Anterior cingulate cortex (tissue), 58 donors: ENCODE data around the gene GPRC6A.
"Not testable (repeated sequence)": the region's sequence is repeated elsewhere in the genome, so short reads cannot be mapped to it uniquely, and the experiment has no call there.

Source experiments
- DNase-seq, 58 donors: peaks; one replicate each; lab custom pipeline; 2025; lab: John Stamatoyannopoulos, UW

The GPRC6A gene

DNA sequence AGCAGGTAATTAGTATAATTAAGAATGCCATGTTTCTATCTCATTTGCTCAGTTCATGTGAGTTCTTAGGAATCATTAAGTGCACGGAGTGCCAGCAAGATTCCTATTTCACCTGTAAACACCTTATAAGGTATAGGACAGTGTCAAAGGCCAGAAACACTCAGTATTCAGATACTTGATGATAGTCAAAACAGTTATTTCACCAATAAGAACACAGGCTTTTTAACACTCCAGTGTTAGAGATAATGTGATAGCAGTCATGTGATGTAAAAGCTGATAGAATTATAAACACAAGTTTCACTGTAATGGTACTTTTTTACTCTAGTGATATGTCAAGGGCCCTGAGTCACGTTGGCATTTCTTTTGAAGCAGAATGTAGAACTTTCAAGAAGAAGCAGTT lies at the start of gene GPRC6A:
Gene GPRC6A (minus strand): TSS at position 101 of the 400 bp plus-strand sequence. CDS start 70 bp downstream, at position 31.
- no peak for DNase-seq

DNA sequence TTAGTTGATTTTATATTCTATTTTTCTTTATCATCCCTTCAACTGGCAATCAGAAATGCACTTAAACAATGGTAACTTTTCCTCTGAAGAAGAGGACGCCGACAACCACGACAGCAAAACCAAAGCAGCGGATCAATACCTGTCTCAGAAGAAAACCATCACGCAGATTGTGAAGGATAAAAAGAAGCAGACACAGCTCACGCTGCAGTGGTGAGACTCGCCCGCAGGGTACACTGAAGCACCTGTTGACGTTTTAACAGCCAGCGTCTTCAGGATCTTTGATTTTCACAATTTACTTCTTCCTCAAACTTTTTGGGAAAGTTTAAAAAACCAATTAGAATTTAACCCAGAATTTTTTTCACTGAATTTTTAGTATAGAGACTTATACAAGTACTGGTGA lies 48.9 kb upstream of the GPRC6A start:
- no peak for DNase-seq

- DNase-seq: no peak
These were observed 48.0 kb upstream of the GPRC6A start, which contains the start of gene RFX6 for GRCh38 chr6:116876635-116877611. TSS of gene RFX6 (plus strand) at chr6:116877242. CDS start at chr6:116877276, 34 bp downstream.

GRCh38 chr6:116876107-116876506 lies 47.2 kb upstream of the GPRC6A start:
- no peak for DNase-seq

GRCh38 chr6:116872771-116873170 lies 43.9 kb upstream of the GPRC6A start:
- no peak for DNase-seq

GRCh38 chr6:116866281-116866871 lies 37.5 kb upstream of the GPRC6A start:
- no peak for DNase-seq

- DNase-seq: no peak
These were observed 30.4 kb upstream of the GPRC6A start for GRCh38 chr6:116859264-116859663.

DNA sequence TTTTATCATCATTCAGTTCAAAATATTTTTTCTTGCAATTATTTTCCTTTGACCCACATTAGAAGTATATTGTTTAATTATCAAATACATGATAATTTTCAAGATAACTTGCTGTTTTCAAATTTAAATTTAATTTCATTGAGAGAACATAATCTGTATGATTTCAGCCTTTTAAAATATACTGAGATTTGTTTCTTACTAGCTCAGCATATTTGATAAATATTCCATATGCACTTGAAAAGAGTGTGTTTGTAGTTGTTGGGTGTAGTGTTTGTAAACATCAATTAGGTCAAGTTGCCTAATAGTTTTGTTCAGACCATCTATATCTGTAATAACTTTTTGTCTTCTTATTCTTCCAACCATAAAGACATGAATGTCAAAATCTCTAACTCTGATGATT lies 29.2 kb upstream of the GPRC6A start:
- DNase-seq: no peak

- no peak for DNase-seq
These were observed 18.3 kb upstream of the GPRC6A start for GRCh38 chr6:116847227-116847626.

DNA sequence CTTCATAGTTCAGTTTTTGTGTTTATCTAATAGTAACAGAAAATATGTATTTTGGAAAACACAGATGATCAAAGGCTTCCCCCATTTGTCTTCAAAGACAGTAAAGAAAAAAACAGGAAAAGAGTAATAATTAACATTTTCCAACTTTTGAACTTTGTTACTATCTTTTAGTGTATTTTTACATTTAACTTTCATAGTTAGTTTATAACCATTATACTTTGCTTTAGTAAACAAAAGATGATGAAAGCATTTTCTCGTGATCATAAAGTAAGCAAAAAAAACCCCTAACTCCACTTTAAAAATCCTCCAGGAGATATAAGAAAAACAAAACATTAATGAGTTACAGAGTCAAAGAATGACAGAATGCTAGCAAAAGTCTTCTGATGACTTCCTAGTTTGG lies 13.6 kb upstream of the GPRC6A start:
- DNase-seq: no peak

DNA sequence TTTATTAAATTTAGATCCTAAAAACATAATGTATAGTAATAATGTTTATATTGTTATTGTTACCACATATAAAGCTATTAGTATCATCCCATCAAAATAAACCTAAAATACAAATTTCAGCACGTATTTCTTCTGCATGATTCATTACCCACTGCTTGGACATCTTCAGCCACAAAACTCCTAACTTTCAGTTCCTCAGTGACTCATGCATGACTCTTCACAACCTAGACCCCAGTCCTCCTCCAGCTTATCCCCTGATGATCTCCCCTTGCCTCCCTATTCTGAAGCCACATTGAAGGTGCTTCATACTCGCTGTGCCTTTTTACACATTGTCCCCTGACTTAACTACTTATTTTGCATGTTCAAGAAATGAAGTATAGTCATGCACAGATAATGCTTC lies 11.2 kb upstream of the GPRC6A start:
- no peak for DNase-seq

GRCh38 chr6:116836606-116837342 lies 7.9 kb upstream of the GPRC6A start:
- DNase-seq: no peak

DNA sequence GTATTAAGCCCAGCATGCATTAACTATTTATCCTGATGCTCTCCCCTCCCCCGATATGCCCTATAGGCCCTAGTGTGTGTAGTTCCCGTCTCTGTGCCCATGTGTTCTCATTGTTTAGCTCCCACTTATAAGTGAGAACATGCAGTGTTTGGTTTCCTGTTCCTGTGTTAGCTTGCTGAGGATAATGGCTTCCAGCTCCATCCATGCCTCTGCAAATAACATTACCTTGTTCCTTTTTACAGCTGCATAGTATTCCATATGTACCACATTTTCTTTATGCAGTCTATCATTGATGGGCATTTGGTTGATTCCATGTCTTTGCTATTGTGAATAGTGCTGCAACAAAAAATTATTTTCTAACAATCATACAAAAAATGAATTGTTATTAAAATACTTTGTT lies 5.6 kb upstream of the GPRC6A start:
- not testable (repeated sequence) for DNase-seq

- no peak for DNase-seq
These were observed 1.2 kb downstream of the GPRC6A start for GRCh38 chr6:116827561-116828240.

GRCh38 chr6:116816336-116816735 lies 12.5 kb downstream of the GPRC6A start:
- not testable (repeated sequence) for DNase-seq

DNA sequence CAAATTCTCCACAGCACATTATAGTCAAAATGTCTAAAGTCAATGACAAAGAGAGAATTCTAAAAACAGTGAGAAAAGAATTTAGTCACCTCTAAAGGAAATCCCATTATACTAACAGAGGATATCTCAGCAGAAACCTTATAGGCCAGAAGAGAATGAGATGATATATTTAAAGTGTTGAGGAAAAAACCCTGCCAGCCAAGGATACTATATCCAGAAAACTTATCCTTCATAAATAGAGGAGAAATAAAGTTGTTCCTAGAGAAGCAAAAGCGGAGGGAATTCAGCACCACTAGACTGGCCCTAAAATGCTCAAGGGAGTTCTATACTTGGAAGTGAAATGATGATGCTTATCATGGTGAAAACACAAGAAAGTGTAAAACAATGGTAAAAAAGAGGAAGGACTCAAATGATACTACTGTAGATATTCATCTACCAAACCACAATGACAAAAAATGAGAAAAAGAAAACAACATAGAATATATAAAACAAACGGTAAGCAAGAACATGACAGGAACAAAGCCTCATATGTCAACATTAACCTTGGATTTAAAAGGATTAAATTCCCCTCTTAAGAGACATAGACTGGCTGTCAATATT lies 16.7 kb downstream of the GPRC6A start:
- DNase-seq: no peak

DNA sequence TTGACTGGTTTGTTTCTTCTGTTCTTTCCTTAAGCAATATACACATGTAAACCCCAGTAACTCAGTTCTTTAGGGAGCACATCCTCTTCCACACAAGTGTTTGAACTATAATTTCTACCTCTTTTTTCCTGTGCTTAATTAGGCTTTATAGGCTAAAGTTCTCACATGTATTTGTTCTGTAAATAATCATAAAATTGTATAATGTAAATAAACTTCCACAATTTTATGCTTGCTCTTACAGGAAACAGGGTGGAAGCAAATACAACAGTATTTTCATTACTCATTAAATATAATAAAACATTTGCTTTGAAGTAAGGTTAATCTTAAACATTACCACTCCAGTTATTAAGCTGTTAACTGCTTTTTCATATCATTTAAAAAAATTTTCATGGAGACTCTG lies 26.9 kb downstream of the GPRC6A start:
- DNase-seq: no peak

DNA sequence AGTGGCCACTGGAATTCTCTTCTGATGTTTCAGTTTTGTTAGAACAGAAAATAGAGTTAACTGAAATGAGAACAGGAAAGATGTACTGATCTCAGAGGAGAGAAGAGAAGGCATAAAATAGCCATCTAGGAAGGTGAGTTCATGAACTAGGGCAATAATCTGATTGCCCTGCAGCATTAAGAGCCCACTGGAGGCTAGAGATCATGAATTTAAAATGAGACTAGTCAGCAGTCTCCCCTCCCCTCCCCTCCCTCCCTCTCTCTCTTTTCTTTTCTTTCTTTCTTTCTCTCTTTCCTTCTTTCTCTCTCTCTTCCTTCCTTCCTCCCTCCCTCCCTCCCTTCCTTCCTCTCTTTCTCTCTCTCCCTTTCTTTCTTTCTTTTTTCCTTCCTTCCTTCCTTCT lies 28.9 kb downstream of the GPRC6A start:
- no peak for DNase-seq

- DNase-seq: no peak
These were observed 31.3 kb downstream of the GPRC6A start for GRCh38 chr6:116797585-116797984.

DNA sequence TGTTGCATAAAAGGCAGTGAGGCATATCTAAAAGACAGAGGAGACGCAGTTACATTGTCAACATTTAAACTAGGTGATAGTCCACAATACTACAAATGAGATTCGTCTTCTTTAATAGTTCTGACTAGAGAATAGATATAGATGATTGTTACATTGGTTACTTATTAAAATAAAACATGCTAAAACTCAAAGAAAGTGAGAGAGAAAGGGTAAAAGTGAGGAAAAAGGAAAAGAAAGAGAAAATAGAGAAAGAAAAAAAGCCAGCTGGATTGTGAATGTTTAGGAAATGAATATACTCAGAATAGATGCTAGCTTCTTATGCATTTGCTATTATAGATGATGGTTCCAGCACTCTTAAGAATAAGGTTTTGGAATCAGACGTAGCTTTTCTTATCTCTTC lies 35.7 kb downstream of the GPRC6A start:
- DNase-seq: no peak
